ENCODE data around the gene RAPGEF4.

The RAPGEF4 gene

DNA sequence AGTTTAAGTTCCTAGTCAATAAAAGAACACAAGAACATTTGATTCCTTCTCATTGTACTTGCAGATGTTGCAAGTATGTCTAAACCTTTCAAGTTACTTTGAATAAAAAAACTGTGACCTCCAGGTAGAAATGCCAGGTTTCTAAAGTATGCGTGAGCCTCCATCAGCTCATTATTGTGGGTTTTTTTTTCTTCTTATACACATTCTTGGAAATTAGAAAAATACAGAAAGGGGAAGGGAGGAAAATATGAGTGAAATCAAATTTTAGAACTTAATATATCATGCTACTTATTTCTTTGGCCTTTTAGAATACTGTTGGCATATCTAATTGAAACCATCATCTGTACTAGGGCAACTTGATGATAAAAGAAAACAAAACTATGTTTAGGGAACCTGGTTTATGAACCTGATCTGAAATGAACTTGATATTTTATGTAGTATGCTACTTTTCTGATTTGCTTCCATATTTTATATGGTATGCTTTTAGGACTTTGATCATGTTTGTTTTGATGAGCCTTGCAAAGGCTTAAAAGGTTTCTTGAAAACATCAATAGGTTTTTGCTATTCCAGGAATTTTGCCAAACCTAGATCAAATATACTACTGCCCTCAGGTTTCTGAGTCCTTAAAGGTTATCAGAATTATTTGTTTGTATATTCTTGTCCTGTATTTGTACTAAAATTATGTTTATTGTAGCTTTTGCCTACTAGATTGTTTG is 209.3 kb downstream of the RAPGEF4 start:
- DNase-seq = no peak

DNA sequence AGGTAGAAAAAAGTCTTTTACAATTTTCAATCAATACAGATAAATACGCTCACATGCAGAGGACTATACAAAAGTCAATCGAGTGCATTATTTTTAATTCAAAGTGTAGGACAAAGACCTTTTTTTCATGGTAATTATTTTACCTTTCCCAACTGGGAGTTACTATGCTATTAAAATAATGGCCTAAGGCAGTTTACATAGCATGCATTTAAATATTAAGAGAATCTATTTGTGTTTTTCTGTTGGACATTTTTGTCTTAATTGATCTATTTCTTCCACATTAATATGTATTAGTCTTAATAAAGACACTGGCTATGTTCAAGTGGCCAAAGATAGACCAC is 209.8 kb downstream of the RAPGEF4 start:
- no peak for DNase-seq

DNA sequence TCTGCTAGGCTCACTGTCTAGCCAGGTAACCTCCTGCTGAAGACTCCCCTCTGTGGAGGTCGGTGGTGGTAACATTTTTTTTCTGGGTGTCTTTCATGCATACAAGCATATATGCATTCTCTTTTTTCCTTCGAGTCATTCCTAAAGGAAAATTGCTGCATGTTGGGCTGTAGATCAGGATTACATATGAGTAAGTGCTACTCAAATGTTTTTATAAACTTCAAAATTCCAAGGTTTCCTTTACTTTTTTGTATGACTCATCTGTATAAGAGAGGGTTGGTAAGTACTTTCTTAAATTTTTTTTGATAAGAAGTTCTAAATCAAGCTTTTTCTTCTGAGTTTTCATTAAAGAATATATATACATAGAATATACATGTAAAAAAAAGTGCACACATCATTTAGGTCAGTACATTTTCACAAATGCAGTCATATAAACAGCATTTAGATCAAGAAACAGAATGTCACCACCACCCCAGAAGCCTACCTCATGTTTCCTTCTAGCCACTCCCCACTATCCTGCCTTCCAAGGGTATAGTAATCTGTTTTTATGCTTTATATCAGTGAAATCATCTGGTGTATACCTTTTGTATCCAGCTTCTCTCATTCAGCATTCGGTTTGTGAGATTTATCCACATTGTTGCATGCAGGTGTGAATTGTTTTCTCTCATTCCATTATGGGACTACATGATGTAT is 212.0 kb downstream of the RAPGEF4 start:
- DNase-seq = no peak

DNA sequence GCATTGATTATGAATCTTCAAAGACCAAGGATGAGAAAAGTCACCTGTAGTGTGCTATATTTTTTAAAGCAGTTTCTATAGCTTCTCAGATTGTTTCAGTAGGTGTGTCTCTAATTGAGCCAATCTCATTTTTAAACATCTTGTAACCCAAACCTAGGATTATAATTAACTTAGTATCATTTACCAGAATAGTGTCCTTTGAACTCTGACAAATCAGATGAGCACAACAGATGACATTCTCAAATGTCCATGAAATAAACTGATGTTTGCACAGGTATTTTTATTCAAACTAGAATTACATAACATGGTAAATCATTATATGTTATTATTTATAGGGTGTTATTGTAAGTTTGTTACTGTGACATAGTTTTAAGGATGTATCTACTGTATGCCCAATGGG is 213.9 kb downstream of the RAPGEF4 start:
- no peak for DNase-seq

DNA sequence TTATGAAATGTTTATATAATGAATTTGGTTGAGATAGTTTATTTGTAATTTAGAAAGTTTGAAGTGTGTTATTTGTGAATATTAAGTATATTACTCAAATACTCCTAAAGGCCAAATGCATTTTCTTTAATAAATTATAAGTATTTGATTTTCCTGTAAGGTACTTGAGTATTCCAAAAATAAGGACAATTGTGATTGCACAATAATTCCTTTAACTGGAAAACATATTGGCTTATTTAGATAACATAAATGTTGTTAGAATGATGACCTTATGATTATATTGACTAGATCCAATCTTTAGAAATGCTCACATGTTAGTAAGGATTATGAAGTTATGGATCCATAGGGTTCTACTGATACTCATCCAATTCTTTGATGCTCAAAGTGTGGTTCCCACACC is 214.9 kb downstream of the RAPGEF4 start:
- DNase-seq = no peak

DNA sequence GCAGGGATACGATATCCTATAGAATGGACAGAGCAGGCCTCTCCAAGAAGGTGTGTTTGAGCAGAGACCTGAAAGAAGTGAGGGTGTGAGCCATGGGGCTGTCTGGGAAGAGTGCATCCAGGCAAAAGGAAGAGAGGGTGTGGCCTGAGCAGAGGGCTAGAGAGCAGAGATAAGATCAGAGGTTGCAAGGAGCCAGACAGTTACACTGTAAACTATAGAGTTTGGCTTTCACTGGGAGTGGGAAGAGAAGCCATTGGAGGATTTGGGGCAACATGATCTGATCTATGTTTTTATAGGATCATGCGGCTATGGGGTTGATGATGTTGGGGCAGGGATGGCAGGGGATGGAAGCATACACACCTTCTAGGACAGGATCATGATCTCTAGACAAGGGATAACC is 215.9 kb downstream of the RAPGEF4 start:
- no peak for DNase-seq

- no peak for DNase-seq
Observed at GRCh38 chr2:172953411-172953810, 217.8 kb downstream of the RAPGEF4 start.

DNA sequence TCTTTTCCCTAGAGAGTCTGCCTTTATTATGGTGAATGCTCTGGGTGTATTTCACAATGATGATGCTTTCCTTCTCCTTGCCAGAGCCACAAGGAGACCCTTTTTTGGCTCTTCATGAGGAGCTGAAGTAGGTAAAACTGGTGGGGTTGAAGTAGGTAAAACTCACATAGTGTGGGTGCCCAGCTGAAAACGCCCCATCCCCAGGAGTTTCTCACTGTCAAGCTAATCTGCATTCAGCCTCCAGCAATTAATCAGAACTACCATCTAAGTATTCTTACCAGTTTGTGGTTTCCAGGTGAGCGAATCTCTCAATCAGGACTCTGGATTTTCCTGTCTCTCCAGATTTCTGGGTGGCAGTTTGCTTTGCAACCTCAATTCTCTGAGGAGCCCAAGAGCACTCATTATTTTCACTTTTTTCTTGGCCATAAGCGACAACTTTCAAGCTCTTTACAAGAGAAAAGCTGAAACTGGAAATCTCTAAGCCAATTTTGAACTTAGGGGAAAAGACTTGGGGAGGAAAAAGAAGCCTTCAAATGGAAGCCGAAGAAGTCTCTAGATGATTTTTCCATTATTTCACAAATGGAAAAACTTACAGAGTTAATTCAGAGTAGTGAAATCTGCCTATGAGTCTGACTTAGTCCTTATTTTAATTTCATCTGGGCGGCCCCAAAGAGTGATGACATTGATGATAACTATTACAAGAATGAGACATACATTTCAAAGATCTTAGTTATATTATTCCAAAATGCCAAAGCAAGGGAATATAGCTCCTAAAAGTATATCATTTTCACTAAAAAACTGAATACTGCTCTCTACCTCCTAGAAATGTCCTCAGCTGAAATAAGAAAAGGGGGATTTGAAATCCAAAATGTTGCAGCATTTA is 218.6 kb downstream of the RAPGEF4 start:
- DNase-seq = no peak

- DNase-seq = no peak
Observed at GRCh38 chr2:172955587-172955986, 219.9 kb downstream of the RAPGEF4 start.

DNA sequence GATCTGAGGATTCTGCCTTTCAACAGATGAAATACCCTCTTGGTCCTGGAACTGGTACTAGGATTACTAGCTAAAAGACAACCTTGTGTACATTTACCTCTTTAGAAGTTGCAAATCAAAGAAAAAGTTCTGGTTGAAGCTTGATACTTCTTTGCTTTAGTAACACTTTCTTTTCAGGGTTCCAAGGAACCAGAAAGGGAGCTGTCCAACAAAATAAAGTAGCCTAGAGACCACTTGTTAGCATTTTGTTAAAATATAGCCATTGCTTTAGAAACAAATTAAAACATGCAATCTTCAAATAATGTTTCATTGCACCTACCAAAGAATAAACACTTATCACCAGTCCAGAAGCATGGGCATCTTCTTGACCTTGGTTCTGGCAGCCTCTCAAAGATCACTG is 222.1 kb downstream of the RAPGEF4 start:
- DNase-seq = no peak

GRCh38 chr2:172962082-172962481 is 226.4 kb downstream of the RAPGEF4 start:
- no peak for DNase-seq

DNA sequence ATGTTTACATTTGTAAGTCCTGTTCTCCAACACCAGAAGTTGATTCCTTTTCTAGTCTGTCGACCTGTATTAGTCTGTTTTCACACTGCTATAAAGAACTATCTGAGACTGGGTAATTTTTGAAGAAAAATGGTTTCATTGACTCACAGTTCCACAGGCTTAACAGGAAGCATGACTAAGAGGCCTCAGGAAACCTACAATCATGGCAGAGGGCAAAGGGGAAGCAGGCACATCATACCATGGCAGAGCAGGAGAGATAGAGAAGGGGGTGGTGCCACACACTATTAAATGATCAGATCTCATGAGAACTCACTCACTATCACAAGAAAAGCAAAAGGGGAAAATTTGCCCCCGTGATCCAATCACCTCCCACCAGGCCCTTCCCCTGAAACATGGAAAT is 227.2 kb downstream of the RAPGEF4 start:
- no peak for DNase-seq

GRCh38 chr2:172964511-172965139 is 229.0 kb downstream of the RAPGEF4 start:
- no peak for DNase-seq

DNA sequence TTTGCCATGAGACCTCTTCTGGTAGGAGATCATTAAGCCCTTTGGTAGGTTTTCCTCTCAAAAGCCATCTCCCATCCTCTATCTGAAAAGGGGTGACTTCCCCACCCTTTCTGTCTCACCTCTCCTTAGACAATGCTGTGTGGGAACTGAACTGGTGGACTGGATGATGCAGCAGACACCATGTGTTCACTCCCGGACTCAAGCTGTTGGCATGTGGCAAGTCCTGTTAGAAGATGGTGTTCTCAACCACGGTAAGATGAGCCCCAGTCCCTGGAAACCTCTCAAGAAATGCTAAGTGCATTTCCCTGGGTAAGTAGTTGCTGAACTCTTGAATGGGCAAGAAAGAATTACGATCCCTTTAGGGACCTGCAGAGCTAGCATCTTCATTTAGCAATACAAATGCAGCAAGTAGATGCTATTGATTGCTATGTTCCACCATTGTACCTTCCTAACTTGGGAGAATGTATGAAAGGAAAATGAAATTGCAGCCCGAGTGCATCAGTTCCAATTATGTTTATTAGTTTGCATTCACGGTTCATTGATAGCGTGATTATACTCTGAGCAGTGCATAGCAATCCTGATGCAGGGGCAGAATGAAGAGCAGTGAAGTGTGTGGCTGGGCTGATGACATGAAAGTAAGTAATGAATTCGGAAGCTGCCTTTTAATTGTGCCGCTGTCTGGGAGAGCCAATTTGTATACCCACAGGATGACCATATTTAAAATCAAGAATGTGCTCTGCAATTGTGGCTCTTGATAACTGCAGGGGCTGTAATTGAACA is 230.0 kb downstream of the RAPGEF4 start:
- no peak for DNase-seq

DNA sequence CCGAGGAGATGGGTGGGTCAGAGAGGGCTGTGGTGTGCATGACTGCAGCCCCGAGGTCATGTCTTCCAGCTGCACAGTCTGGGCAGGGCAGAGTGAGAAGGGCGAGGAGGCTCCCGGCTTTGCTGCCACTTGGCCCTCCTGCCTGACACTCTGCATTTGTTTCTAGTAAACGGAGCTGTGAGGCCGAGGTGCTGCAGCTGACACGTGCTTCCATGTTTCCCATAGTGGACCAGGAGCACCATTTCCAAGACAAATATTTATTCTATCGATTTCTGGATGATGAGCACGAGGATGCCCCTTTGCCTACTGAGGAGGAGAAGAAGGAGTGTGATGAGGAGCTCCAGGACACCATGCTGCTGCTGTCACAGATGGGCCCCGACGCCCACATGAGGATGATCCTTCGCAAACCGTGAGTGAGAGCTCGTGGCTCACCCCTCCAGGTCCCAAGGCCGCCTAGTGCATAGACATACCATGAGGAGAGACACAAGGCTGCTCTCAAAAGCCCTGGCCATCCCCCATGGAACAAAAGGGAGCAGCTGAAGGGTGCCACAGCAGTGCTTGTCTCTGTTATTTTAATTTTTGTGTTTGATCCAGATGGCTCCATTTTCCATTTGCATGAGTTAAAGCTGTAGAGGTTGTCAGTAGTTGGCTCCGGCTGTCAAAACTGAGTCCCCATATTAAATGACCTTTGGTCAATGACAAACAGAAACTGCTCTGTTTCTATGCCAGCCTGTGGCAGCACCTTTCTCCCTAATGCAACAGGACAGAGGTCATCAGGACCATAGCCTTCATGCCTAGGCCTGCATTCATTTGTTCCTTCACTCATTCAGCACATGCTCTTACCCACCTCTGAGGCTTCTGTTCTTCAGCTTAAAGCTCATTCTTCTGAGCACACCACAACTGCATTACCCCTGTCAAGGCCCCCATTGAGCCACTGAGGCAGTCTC is 231.7 kb downstream of the RAPGEF4 start:
- DNase-seq = no peak

DNA sequence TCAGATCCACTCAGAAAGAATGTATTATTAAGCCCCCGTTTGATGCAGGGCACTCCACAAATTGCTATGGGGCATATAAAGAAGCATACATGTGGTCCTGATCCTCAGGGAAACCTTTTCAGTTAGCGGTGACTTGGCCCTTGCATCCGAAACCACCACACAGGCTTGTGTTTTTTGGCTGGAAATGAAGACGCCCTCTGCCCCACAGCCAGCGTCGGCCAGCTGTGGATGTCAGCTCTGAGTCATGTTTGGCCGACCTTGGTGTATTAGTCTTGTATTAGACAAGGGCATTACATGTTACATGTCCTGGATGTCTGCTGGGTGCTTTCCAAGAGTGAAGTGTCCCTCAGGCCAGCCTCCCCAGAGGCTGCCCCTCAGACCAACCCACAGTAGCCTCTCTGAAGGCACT is 232.4 kb downstream of the RAPGEF4 start:
- DNase-seq = no peak

GRCh38 chr2:172969166-172969565 is 233.5 kb downstream of the RAPGEF4 start:
- DNase-seq = no peak

DNA sequence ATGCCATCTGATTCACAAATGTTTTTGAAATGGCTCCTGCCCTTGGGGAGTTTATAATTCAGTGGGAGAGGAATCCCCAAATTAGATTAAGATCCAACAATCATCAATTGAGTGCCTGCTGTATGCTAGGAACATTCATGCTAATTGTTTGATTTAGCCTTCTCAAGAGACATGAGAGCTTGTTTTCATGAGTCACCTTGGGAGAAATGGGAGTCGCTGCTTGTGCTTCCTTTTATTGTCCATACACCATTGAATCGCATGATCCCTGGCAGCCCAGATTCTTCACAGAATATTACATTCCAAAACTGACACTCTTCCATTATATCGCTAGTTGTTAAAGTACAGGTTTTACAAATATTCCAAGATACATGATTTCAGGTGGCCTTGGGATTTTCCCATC is 234.0 kb downstream of the RAPGEF4 start:
- no peak for DNase-seq

GRCh38 chr2:172970660-172971059 is 235.0 kb downstream of the RAPGEF4 start:
- peak; percentile 34 for DNase-seq

DNA sequence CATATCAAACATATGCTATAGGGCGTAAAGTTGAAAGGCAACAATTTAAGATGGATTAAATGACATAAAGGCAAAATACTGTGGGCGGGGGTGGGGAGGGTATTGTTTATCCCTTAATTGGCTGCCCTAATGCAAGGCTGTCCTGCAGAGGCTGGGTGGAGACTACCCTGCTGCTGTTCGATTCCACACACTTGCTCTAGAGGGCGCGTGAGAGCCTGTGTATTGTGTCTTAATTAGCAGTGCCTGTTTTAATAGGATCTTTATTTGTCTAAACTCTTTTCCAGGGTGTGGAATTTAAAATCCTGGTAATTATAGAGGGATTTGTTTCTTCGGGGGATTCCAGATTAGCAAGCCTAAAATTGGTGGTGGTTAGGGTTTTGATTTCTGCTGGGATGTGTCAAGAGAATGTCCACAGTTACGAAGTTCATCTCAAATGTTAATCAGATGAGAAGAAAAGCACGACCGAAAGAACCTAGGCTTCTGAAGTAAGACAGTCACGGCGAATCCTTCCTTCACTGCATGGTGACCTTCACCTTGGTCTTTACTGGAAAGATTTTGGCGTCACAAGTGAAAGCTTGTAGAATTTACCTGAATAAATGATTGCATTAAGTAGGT is 236.5 kb downstream of the RAPGEF4 start:
- DNase-seq = no peak

DNA sequence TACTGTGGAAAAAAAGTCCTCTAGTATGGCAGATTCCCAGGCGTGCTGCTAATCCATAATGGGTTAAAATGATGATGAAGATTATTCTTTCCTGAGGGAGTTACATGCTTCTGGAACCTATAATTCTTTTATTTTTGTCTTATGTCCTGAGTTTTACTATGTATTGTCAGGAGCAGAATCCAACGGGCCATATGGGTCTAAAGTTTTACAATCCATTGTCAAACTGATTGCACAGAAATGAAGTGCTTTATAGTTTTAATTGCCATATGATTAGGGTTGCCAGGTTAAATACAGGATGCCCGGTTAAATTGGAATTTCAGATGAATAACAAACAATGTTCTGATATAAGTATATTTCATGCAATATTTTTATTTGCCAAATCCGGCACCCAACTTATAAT is 239.1 kb downstream of the RAPGEF4 start:
- no peak for DNase-seq
